ENCODE data around the gene BPTF.

- TF ChIP-seq TCF7L2 (IDR thresholded peaks at IDR 0.05; ENCODE audit: low read depth, low read length) (no peak), ZFY (CRISPR knock-in tag; IDR thresholded peaks at IDR 0.05) (no peak), ELF1 (CRISPR knock-in tag; IDR thresholded peaks at IDR 0.05) (no peak), GABPA (IDR thresholded peaks at IDR 0.05; ENCODE audit: low read depth, low read length) (no peak), GABPA (CRISPR knock-in tag; IDR thresholded peaks at IDR 0.05; ENCODE audit: low read depth) (no peak), KLF15 (CRISPR knock-in tag; IDR thresholded peaks at IDR 0.05; ENCODE audit: borderline replicate concordance) (no peak), KLF13 (CRISPR knock-in tag; IDR thresholded peaks at IDR 0.05) (no peak), ZNF10 (CRISPR knock-in tag; IDR thresholded peaks at IDR 0.05; ENCODE audit: borderline replicate concordance, low read depth) (no peak)
Measured at GRCh38 chr17:67842648-67843047, 17.3 kb downstream of the BPTF start.

Data from HepG2 (cell line).